ENCODE results near the gene SS18L1.
"Not testable (repeated sequence)": the region's sequence is repeated elsewhere in the genome, so short reads cannot be mapped to it uniquely, and the experiment has no call there.

SS18L1 gene

DNA sequence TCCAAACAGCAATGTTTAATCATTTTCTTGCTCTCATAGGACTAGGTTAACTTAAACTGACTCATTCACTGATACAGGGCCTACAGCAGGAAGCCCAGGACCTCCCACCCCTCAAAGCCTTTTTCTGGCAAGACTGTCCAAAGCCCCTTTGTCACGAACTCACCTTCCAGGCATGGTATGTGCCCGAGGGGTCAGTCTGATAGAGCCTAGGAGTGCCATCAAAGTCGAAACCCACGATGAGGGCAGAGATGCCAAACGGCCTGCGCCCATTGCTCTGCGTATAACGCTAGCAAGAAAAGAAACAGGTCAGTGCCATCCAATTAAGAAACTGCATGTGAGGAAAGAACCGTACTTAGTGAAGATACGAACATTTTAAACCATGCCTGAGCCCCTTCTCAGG is 4.7 kb upstream of the SS18L1 start:
- DNase-seq = no peak

DNA sequence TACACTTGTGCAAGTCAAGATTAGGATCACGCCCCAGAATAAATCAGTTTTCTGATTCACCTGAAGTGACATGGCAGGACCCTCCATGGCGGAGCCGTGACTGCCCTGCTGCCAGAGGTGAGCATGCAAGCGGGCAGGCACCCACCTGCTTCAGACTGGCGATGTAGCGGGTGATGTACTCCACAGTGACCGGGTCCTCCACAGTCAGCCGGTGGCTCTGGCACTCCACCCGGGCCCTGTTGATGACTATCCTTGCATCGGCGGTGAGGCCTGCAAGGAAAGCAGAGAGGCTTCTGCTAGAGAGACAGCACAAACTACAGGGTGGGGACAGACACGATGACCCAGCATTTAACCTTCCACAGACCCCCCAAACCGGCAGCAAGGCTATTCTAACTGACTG is 3.9 kb upstream of the SS18L1 start:
- DNase-seq = no peak

DNA sequence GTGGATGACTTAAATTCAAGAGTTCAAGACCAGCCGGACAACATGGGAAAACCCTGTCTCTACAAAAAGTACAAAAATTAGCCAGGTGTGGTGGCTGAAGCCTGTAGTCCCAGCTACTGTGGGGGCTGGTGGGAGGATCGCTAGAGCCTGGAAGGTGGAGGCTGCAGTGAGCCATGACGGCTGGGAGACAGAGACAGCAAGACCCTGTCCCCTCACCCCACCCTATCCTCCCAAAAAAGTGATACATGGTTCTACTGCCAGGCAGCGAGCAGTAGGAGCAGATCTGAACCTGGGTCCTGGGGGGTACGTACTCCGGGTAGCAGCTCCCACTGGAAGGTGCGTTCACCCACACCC is 2.5 kb upstream of the SS18L1 start:
- DNase-seq = no peak

DNA sequence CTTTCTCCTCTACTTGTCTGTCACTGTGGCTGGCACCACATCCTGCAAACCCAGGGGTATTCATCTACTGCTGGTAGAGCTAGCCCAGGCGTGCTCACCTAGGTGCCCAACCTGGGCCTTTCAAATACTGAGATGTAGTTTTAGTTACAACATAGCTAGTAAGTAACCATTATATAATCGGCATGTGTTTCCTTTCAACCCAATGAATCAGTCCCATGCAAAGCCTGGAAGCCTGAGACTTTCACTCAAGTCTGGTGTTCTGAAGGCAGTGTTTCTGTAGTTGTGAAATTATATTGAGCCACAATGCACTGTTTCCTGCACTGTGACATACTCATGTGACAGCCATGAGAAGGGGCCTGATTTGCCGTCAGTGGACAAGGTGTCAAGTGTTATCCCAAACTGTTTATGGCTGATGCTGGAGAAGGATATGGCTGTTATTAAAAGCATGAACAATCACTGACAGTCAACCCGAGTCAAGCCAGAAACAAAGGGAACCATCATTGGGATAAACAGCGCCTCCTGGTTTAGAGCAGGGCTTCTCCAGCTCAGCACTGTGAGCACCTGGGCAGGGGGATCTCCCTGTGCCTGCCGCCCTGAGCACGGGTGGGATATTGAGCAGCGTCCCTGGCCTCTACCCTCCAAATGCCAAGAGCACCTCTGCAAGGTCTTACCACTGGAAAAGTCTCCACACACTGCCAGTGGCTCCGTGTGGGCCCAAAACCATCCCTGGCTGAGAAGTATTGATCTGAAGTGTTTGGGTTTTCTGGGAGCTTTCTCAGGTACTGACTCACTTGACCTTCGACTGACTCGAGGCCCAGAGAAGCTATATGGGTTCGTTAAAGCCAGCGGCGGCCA is 1.9 kb upstream of the SS18L1 start:
- DNase-seq = no peak

DNA sequence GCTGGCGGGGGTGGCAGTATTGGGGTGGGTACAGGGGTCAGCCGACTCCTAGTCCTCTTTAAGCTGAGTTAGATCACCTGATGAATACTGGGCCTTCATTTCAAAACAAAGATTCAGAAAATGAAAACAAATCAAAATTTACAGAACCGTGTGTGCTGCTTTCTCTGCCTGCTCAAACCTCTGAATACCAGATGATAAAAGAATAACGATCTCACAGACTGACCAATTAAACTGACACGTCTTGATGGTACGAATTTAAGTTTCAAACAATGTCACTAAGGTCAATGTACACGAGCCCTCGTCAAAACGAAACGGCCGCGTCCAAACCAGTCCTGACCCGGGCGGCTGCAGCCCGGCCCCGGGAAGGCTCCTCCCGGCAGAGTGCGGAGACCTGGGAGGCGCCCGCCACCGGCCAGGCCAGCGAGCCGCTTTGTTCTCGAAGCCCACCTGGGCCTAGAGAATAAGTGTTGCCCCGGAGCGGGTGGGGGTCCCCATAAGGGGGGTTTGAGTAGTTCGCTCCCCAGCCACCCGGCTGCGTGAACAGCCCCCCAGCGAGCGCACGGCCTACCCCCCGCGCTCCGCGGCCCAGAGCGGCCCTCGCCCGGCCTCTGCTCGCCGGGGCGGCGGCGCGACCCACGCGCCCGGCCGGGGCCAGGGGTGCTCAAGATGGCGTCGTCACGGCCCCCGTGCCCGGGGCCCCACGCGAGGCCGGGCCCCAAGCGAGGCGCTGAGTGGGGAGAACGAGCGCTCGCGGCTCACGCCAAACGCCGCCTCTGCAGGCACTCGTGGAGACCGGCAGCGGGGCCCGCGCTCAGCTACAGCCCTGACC is 1.1 kb upstream of the SS18L1 start:
- DNase-seq = no peak

DNA sequence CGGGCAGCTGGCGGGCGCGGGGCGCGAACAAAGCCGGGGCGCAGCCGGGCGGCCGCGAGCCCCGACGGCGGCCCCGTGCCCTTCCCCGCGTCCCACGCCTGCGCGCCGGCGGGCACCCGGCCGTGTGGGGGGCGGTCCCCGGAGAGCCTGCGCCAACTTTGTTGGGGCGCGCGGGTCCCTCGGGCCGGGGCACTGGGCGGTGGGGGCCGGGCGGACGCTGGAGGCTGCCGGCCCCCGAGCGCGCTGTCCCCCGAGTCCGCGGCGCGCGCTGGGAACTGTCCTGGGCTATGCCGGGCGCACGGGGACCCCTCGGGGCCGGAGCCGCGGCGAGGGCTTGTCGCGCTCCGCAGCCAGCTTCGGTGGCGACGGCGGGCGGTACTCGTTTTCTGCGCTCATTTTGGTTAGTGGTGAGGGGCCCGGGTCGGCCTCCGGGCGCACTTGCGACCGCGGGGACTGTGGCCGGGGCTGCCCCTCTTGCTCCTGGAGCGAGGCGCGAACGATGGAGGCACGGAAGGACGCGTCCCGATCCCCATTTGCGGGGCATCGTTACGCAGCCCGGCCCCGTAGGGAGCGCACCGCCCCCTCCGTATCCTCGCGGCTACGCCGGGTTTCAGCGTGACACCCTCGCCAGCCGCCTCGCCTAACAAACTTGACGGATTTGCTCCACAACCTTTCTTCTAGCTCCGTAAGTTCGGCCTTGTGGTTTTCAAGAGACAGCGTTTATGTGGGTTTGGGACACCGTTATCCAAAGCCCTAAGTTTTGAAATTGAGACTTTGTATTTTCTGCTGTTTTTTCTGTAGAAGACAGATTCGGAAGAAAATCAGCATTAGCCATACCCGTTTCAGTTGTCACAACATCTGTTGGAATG is 622 bp downstream of the SS18L1 start:
- DNase-seq = peak; percentile 59

DNA sequence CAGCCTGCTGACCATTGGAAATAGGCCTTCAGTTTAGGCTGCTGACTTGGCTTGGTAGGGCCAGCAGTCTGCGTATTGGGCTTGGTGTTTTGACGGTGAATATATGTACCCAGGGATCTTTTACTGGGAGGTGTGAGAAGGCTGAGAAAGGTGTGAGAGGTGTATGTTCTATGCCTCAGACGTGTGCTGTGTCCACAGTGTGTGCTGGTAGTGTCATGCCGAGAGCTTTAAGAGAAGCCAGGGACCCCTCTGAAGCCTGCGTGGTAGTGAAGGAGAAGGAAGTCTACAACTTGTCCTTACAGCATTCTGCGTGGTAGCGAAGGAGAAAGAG is 2.1 kb downstream of the SS18L1 start:
- DNase-seq = no peak

DNA sequence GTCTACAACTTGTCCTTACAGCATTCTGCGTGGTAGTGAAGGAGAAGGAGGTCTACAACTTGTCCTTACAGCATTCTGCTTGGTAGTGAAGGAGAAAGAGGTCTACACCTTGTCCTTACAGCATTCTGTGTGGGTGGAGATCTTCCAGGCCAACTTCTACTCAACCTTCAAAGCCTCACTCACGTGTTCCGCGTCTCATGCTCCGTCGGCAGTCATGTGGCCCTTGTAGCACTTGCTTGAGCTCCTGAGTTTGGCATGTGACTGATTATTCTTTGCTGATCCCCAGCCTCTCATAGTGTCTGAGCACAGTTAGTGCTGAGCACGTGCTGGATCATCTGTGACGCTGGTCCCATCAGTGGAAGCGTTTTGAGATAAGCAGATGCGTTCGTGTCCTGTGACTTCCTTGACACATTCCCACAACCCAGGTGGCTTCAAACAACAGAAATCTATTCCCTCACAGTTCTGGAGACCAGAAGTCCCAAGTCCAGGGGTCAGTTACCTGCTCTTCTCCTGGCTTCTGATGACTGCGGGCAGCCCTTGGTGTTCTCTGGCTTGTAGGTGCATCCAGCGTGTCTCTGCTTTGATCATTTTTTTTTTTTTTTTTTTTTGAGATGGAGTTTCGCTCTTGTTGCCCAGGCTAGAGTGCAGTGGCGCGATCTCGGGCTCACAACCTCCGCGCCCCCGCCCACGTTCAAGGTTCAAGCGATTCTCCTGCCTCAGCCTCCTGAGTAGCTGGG is 2.6 kb downstream of the SS18L1 start:
- DNase-seq = no peak

DNA sequence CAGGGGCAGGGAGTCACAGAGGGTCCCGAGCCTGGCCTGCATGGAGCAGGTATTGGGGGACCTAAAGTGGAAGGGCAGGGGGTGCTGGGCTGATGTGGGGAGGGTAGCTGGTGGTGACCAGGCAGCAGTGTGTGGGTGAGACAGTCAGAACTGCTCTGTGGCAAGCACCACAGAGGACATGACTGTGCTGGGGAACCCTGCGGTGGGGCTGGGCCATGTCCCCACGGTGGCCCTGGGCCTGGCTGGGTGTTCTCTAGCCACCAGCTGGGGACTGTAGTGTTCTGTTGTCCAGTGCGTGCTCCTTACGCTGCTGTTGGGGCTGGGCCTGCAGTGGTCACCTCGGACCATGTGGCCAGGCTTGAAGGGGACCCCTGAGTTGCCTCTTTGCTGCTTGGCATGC is 3.6 kb downstream of the SS18L1 start:
- DNase-seq = no peak

DNA sequence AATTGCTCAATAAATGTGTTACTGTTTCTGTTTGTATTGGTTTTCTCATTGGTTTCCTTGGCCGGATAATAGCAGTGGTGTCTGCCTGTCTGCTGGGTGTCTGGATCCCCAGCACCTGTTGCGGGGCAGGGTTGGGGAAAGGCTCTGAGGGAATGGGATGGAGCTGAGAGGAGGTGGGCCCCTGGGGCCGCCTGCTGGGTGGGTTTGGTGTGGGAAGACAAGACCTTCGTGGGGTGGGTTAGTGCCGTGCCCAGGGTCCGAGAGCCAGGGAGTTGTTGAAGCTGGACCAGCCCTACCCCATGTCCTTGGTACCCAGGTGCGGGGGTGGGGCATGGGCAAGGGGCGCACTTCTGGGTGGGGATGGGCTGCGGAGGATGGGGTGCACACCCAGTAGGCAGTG is 4.0 kb downstream of the SS18L1 start:
- no peak for DNase-seq

DNA sequence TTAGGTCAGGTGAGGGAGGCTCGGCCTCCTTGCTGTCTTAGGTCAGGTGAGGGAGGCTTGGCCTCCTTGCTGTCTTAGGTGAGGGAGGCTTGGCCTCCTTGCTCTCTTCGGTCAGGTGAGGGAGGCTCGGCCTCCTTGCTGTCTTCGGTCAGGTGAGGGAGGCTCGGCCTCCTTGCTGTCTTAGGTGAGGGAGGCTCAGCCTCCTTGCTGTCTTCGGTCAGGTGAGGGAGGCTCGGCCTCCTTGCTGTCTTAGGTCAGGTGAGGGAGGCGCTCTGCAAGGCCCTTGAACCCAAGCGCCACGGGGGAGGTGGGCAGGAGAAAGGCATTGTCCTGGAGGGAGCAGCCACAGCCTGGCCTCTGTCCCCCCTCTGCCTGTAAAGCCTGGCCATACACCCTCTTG is 4.8 kb downstream of the SS18L1 start:
- DNase-seq = not testable (repeated sequence)

DNA sequence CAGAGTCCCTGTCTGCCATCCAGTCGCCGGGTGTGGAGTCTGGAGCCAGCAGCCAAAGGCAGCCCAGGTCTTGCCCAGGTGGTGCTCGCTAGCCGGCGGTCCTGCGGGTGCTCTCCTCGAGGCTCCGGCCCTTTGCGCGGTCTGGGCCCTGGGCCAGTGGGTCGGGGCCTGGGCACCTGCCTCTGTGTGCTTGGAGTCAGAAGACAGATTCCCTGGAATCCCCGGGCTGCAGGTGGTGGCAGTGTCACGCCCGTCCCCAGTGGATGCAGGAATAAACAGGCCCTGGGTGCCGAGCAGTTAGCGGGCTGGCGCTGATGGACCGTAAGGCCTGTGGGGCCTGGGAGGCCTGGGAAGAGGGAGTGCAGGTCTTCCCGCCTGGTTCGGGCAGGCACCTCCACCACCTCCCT is 5.3 kb downstream of the SS18L1 start:
- DNase-seq = no peak

DNA sequence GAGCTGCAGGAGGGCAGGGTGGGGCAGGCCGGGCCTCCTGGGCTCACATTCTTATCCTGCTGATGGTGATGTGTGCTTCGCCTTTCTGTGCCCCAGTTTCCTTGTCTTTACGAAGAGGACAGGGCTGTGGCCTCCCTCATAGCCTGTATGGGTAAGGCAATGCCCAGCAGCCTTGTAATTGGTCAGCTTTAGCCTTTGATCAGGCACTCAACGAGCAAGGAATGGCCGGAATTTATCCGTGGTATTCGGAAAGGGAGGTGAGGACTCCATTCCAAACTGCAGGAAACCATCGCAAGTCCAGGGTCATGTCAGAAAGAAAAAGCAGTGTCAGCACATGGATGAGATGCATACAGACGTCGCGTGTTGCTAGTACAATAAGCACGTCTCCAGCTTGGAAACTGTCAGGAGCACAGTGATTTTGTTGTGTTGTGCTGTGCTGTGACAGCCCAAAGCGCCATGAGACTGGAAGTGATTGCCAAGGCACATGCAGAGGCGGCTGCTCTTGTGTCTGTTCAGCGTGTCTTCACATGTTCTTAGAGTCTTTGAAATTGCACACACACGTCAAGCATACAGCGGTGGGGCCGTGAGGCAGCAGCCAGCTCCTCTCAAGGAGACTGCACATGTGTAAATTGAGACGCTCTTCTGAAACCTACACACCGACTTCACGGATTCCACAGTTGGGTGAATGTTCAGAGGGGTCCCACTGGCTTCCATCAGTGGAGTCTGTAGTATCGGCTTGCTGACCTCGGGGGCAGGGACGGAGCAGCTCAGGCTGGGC is 6.2 kb downstream of the SS18L1 start:
- no peak for DNase-seq

DNA sequence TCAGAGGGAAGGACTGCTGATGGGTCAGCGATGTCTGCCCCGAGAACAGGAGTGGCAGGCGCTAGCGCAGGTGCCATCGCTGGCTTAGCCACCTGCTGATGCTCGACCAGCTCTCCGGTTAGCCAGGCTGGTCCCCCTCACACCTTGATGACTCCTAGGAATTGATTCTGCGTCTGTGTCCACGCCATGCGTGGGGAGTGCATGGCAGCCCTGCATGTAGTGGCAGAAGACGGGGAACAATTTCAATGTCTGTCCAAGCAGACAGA is 6.7 kb downstream of the SS18L1 start:
- DNase-seq = no peak

DNA sequence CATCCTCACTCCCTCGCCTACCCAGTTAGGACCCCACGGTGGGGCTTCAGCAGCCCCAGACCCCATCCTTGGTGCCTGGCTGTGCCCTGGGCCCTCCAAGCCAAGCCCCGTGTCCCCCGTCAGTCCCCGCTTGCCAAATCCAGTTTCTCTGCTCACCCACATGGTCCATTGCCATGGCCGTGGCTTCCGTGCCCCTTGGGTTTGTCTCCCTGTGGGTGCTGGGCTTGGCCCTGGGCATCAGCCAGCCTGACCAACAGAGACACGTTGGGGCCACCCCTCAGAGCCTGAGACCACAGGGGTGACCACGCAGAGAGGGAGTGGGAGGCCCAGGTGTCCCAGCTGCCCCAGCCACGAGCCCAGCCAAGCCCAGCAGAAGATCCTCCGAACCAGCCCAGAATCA is 7.7 kb downstream of the SS18L1 start:
- DNase-seq = no peak

DNA sequence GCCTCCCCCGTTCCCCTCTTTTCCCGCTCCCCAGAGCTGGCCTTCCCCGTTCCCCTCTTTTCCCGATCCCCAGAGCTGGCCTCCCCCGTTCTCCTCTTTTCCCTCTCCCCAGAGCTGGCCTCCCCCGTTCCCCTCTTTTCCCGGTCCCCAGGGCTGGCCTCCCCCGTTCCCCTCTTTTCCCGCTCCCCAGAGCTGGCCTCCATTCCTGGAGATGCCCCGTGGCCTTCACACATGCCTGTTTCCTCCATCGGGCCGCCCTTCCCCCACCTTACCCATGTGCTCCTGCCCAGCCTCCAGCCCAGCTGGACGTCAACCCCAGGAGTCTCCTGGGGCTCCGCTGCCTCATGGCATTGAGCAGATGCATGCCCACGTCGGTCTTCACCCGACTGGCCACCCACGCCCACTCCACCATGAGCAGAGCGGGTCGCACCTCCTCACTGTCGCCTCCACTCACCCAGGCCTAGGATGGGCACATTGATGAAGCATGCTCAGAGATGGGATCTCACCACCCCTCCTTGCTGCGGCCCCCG is 8.3 kb downstream of the SS18L1 start:
- no peak for DNase-seq

DNA sequence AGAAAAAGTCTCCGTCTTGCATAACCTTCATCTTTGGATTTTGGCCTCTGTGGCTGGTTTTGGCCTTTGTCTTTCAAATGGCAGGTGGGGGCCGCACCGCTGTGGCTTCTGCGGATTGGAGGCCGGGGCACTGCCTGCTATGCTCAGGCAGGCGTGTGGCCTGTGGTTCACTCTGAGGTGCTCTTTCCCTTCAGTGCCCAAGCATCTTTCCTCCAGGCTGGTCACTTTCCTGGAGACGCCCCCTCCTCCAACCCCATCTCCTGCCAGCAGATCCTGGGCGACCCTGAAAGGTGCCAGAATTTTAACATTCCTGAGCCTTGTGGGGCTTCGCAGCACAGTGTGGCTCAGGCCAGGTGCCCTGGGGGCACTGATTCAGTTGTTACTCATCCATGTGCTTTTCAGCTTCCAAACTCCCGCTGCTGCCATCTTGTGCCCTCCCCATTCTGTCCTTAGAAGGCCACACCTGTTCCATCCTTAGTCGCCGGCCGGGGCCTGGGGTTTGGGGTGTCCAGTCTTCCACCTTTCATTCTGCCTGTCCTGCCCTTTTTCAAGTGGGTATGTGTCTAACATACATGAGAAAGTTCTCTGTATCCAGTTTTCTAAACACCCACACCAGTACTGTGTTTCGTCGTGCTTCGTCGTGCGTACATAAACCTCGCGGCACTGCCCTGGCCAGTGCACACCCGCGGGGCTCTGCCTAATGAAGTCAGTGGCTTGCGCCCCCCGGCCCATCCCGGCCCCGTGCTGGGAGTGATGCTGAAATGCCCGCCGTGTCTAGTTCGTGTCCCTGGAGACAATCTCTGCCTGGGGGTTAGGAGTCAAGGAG is 12.1 kb downstream of the SS18L1 start:
- no peak for DNase-seq

DNA sequence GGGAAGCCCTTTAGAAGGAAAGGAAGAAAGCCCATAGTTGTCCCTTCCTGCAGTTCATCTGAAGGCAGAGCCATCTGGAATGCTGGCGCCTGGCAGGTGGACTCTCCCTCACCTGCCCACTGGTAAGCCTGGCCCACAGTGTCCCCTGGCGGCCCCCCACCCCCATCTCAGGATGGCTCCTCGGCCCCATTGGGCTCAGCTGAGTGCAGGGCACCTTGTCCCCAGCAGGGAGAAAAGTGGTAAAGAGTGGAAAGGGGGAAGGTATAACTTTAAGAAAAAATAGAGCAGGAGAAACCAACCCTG is 12.6 kb downstream of the SS18L1 start:
- no peak for DNase-seq

DNA sequence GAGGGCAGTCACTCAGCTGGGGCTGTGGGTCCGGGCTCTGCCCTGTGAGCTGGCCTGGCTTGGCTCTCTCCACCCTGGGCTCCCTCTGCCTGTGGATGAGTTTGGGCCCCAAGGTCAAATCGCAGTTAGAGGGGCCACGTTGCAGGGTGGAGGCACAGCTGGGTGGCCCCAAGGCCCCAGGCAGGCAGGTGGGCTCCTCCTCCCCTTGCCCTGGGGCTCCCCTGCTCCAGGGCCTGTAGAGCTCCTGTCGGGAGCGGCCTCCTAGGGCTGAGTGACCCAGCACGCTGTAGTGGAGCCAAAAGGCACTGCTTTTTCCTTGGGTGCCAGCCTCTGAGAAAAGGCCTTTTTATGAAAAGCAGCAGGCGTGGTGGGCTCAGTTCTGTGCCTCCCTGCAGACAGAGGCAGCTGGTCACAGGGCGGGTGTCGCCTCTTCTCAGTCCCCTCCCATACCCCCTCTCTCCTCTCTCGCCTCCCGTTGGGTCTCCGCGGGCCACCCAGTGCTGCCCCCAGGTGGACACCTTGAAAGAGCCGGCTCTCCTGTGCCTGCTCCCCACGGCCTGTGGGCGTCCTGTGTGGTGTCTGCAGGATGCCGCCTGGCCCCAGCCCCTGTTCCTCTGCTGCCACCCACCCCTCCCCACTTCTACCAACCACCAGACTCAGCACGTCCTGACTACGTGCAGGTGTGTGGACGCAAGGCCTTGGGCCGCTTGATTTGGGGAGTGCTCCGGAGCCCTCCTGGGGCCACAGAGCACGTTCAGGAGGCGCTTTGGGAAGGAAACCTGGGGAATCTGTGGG is 13.2 kb downstream of the SS18L1 start:
- DNase-seq = peak; percentile 42

DNA sequence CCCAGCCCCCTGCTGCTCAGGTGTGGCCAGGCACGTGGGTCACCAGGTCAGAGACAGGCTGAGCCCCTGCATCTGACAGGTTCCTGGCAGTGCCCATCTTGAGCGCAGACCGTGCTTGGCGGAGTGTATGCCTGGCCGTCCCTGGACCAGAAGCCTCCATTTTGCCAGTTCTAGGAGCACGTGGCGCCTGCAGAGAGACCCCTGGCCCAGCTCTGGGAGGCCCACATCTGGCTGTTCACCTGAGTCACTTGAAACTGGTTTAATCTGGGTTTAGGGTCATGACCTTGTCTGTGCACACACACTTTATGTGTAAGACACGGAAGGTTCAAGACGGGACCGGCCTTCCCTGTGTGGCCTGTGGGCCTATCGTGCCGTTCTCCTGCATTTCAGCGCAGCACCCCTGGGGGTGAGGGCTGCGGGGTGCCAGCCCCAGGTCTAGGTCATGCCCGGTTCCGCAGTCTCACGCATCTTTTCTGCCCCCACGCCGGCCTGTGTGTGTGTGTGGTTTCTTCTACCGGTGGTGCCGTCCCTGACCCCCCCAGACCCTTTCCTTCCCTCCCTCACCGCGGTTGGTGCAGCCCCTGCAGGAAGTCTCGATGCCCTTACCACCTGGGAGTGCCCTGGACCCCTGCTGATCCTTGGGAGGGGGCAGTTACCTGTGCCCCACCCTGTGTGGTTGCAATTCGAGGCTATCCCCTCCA is 14.0 kb downstream of the SS18L1 start:
- DNase-seq = no peak

Data from HCEC 1CT (cell line).